HEK293 (cell line): ENCODE measurements around the gene USF1.

Experiments
- CTCF ChIA-PET: fragments of 350-600 bp; formaldehyde crosslinking; extraction: SDS; loops from one replicate; lab custom pipeline; 2021; ENCODE audit warnings: antibody characterized with exemption; lab: Yijun Ruan, JAX
- POLR2A ChIA-PET: fragments of 300-600 bp; formaldehyde crosslinking; extraction: SDS; loops from one replicate; lab custom pipeline; 2020; ENCODE audit warnings: antibody characterized with exemption, inconsistent platforms; lab: Yijun Ruan, JAX
- H3K27ac ChIP-seq: fragments of 200-500 bp; sonication (Bioruptor generic); 2 replicates; pipeline ENCODE4 v1.5.1; 2014; ENCODE audit warnings: low read depth, low read length, control low read depth, inconsistent platforms; ENCODE audit errors: extremely low read depth
- H3K36me3 ChIP-seq, 2 experiments: fragments of 200-500 bp in 1 of 2; sonication (Bioruptor generic) in 1 of 2; 1 replicate in 1 of 2; 2 replicates in 1 of 2; pipeline ENCODE4 v1.5.1; 2014 to 2017; ENCODE audit warnings: inconsistent platforms in 2 of 2, low read length in 2 of 2; ENCODE audit not compliant: control insufficient read depth in 2 of 2, insufficient read depth in 1 of 2
- H3K4me1 ChIP-seq: fragments of 200-500 bp; sonication (Bioruptor generic); 2 replicates; pipeline ENCODE4 v1.5.1; 2014; ENCODE audit warnings: mild to moderate bottlenecking, low read length, inconsistent platforms; ENCODE audit not compliant: control insufficient read depth, insufficient read depth
- H3K4me3 ChIP-seq: 2 replicates; pipeline ENCODE4 v1.5.1; 2011; ENCODE audit warnings: low read depth, mild to moderate bottlenecking, control low read depth, low read length, moderate library complexity
- H3K9me3 ChIP-seq: fragments of 200-500 bp; sonication (Bioruptor generic); 2 replicates; pipeline ENCODE4 v1.5.1; 2014; ENCODE audit warnings: low read depth, low read length, inconsistent platforms; ENCODE audit not compliant: control insufficient read depth, insufficient read depth
- KLF1 ChIP-seq: fragments of 450-650 bp; formaldehyde crosslinking; IDR thresholded peaks from 2 replicates; pipeline ENCODE4 v1.5.1; 2016; ENCODE audit warnings: missing biosample characterization, missing genetic modification characterization
- KLF7 ChIP-seq: fragments of 450-650 bp; formaldehyde crosslinking; IDR thresholded peaks from 2 replicates; pipeline ENCODE4 v1.5.1; 2016; ENCODE audit warnings: missing biosample characterization, missing genetic modification characterization, borderline replicate concordance
- TCF7L2 ChIP-seq: IDR thresholded peaks from 2 replicates; pipeline ENCODE4 v1.6.1; 2011; ENCODE audit warnings: low read depth, mild to moderate bottlenecking, inconsistent platforms, low read length, moderate library complexity, borderline replicate concordance
- ZBTB1 ChIP-seq: fragments of 450-650 bp; formaldehyde crosslinking; IDR thresholded peaks from 2 replicates; pipeline ENCODE4 v1.5.1; 2016; ENCODE audit warnings: missing biosample characterization, missing genetic modification characterization
- ZBTB44 ChIP-seq: fragments of 450-650 bp; IDR thresholded peaks from 2 replicates; pipeline ENCODE4 v1.5.1; 2018; ENCODE audit warnings: missing biosample characterization, mild to moderate bottlenecking, missing genetic modification characterization
- ZBTB49 ChIP-seq: fragments of 450-650 bp; formaldehyde crosslinking; IDR thresholded peaks from 2 replicates; pipeline ENCODE4 v1.5.1; 2016; ENCODE audit warnings: missing biosample characterization, missing genetic modification characterization, low read depth
- ZNF114 ChIP-seq: fragments of 450-650 bp; formaldehyde crosslinking; IDR thresholded peaks from 2 replicates; pipeline ENCODE4 v1.5.0; 2017; ENCODE audit warnings: missing biosample characterization, missing genetic modification characterization
- ZNF148 ChIP-seq: fragments of 450-650 bp; formaldehyde crosslinking; IDR thresholded peaks from 2 replicates; pipeline ENCODE4 v1.5.0; 2017; ENCODE audit warnings: missing biosample characterization, missing genetic modification characterization, borderline replicate concordance
- ZNF184 ChIP-seq: fragments of 450-650 bp; IDR thresholded peaks from 2 replicates; pipeline ENCODE4 v1.5.1; 2018; ENCODE audit warnings: missing biosample characterization, mild to moderate bottlenecking, missing genetic modification characterization
- ZNF202 ChIP-seq: fragments of 450-650 bp; formaldehyde crosslinking; IDR thresholded peaks from 2 replicates; pipeline ENCODE4 v1.5.1; 2016; ENCODE audit warnings: missing biosample characterization, missing genetic modification characterization, borderline replicate concordance
- ZNF221 ChIP-seq: fragments of 450-650 bp; formaldehyde crosslinking; IDR thresholded peaks from 2 replicates; pipeline ENCODE4 v1.5.1; 2017; ENCODE audit warnings: missing biosample characterization, missing genetic modification characterization, borderline replicate concordance
- ZNF239 ChIP-seq: fragments of 450-650 bp; formaldehyde crosslinking; IDR thresholded peaks from 2 replicates; pipeline ENCODE4 v1.5.1; 2016; ENCODE audit warnings: missing biosample characterization, missing genetic modification characterization
- ZNF311 ChIP-seq: fragments of 450-650 bp; formaldehyde crosslinking; IDR thresholded peaks from 2 replicates; pipeline ENCODE4 v1.5.1; 2017; ENCODE audit warnings: missing biosample characterization, missing genetic modification characterization, borderline replicate concordance
- ZNF324 ChIP-seq: fragments of 450-650 bp; formaldehyde crosslinking; IDR thresholded peaks from 2 replicates; pipeline ENCODE4 v1.5.1; 2016; ENCODE audit warnings: missing biosample characterization, missing genetic modification characterization
- ZNF341 ChIP-seq: fragments of 450-650 bp; formaldehyde crosslinking; IDR thresholded peaks from 2 replicates; pipeline ENCODE4; 2016; ENCODE audit warnings: low read depth, missing biosample characterization, missing genetic modification characterization
- ZNF37A ChIP-seq: fragments of 450-650 bp; IDR thresholded peaks from 2 replicates; pipeline ENCODE4 v1.5.1; 2018; ENCODE audit warnings: missing biosample characterization, missing genetic modification characterization
- ZNF433 ChIP-seq: fragments of 450-650 bp; formaldehyde crosslinking; IDR thresholded peaks from 2 replicates; pipeline ENCODE4 v1.5.1; 2016; ENCODE audit warnings: missing biosample characterization, missing genetic modification characterization, low read depth
- ZNF558 ChIP-seq: fragments of 450-650 bp; formaldehyde crosslinking; IDR thresholded peaks from 2 replicates; pipeline ENCODE4 v1.5.1; 2016; ENCODE audit warnings: missing biosample characterization, missing genetic modification characterization
- ZNF571 ChIP-seq: fragments of 450-650 bp; formaldehyde crosslinking; IDR thresholded peaks from 2 replicates; pipeline ENCODE4 v1.5.0; 2017; ENCODE audit warnings: missing biosample characterization, missing genetic modification characterization
- ZNF704 ChIP-seq: fragments of 450-650 bp; formaldehyde crosslinking; IDR thresholded peaks from 2 replicates; pipeline ENCODE4 v1.5.1; 2016; ENCODE audit warnings: missing biosample characterization, missing genetic modification characterization
- ZSCAN18 ChIP-seq: fragments of 450-650 bp; formaldehyde crosslinking; IDR thresholded peaks from 2 replicates; pipeline ENCODE4 v1.5.1; 2016; ENCODE audit warnings: missing biosample characterization, missing genetic modification characterization
- ZSCAN23 ChIP-seq: fragments of 450-650 bp; formaldehyde crosslinking; IDR thresholded peaks from 2 replicates; pipeline ENCODE4 v1.5.1; 2016; ENCODE audit warnings: missing biosample characterization, missing genetic modification characterization

The USF1 gene

GRCh38 chr1:161068306-161069234, 22.8 kb upstream of the USF1 start:
- peaks cover 0 to 13% of the 10 kb centered on the region in 2 experiments; a peak in 1 of 3 replicates for H3K36me3 ChIP-seq
- H3K4me3 ChIP-seq, result no peak overlapping the region
- no peaks in the 10 kb centered on the region for H3K9me3 ChIP-seq
- no peaks in the 10 kb centered on the region for H3K4me1 ChIP-seq
- CTCF ChIA-PET, result interaction anchor here (0.6 to 1.5 kb wide), 2 partner anchors 29 to 75 kb away, joined by 3 to 13 read pairs; partner anchors contain the start of gene KLHDC9
- H3K27ac ChIP-seq, result no peak overlapping the region
- POLR2A ChIA-PET, result interaction anchor here (0.9 kb wide), 1 partner anchor 23 kb away, joined by 3 read pairs; the partner anchor contains the start of gene USF1
- TF ChIP-seq ZNF202 (no peak), ZNF341 (tag by site-specific recombination) (peak; percentile 47; the same call in 1 of the 2 replicates), KLF1 (peak; percentile 89)

GRCh38 chr1:161066694-161067093, 20.9 kb upstream of the USF1 start:
- Histone ChIP-seq H3K36me3 (peaks cover 0 to 5% of the 10 kb centered on the region in 2 experiments; a peak in 1 of 3 replicates), H3K9me3 (no peaks in the 10 kb centered on the region), H3K4me3 (no peak overlapping the region), H3K27ac (no peak overlapping the region), H3K4me1 (no peaks in the 10 kb centered on the region)
- TF ChIP-seq ZBTB44 (no peak), ZNF37A (no peak), ZNF704 (tag by site-specific recombination) (no peak), ZNF148 (no peak), ZNF571 (no peak), ZBTB1 (tag by site-specific recombination) (no peak), ZBTB49 (tag by site-specific recombination) (no peak), ZNF221 (no peak), ZNF311 (tag by site-specific recombination) (no peak), TCF7L2 (no peak), ZNF324 (tag by site-specific recombination) (no peak), ZSCAN23 (tag by site-specific recombination) (no peak), ZNF433 (tag by site-specific recombination) (no peak), ZSCAN18 (no peak), ZNF239 (tag by site-specific recombination) (no peak), ZNF558 (no peak), KLF7 (no peak), ZNF184 (no peak), ZNF114 (tag by site-specific recombination) (no peak)
- POLR2A ChIA-PET, result no interaction called here
- CTCF ChIA-PET, result no interaction called here
